HG02571 (cell line): ENCODE data around the gene GAGE13.
"Not testable (repeated sequence)": the region's sequence is repeated elsewhere in the genome, so short reads cannot be mapped to it uniquely, and the experiment has no call there.

ENCODE experiments used
- ATAC-seq: cut with Tn5 transposase; IDR thresholded peaks from one replicate; pipeline ENCODE4 v1.9.1; 2021; ENCODE audit warnings: mild to moderate bottlenecking, moderate library complexity; ENCODE audit not compliant: unreplicated experiment

Gene GAGE13

GRCh38 chrX:49331282-49331681 lies at the start of gene GAGE13:
Gene GAGE13 (plus strand): TSS chrX:49331582. CDS start chrX:49332738, 1,156 bp downstream.
- ATAC-seq: not testable (repeated sequence)

DNA sequence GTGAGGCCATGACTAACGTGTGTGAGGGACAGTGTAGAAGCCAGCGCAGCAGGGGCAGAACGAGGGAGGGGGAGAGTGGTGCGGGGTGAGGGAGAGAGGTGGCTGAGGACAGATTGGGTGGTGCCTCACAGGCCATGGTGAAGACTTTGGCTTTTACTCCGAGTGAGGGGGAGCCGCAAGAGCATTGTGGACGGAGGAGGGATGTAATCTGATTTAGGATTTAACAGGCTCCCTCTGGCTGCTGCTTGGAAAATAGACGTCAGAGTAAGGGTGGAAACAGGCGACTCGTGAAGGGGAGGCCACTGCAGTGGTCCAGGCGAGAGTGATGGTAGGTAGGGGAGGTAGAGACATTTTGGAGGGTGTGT lies 48.8 kb upstream of the GAGE13 start:
- ATAC-seq: no peak

GRCh38 chrX:49284212-49284611 lies 47.2 kb upstream of the GAGE13 start:
- ATAC-seq: no peak

DNA sequence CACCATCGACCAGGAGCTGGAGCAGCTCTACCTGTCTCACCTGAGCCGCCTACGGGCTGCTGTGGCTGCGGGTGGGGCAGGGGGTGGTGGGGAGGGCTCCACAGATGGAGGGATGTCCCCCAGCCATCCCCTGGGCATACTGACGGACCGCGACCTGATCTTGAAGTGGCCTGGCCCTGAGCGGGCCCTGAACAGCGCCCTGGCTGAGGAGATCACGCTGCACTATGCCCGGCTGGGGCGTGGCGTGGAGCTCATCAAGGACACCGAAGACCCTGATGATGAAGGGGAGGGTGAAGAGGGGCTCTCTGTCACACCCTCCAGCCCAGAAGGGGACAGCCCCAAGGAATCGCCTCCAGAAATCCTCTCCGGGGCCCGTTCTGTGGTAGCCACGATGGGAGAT lies 45.2 kb upstream of the GAGE13 start:
- ATAC-seq: no peak

- no peak for ATAC-seq
Observed at GRCh38 chrX:49286581-49286980, 44.8 kb upstream of the GAGE13 start.

DNA sequence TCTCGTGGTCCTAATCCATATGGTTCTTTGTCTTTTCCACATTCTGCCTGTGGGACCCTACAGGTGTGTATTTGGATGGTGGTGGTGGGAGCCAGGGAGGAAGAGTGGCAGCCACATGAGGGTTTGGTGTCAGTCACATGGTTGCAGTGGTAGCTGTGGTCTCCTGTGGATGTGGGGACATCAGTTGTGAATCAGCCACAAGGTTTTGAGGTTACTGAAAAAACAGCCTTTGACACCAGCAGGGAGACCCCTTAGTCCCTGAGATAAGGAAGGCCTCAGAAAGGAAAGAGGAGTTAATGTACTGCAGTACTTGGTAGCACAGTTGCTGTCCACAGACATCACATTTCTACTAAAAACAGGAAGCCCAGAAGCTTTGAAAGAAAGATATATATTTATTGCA lies 43.7 kb upstream of the GAGE13 start:
- no peak for ATAC-seq

DNA sequence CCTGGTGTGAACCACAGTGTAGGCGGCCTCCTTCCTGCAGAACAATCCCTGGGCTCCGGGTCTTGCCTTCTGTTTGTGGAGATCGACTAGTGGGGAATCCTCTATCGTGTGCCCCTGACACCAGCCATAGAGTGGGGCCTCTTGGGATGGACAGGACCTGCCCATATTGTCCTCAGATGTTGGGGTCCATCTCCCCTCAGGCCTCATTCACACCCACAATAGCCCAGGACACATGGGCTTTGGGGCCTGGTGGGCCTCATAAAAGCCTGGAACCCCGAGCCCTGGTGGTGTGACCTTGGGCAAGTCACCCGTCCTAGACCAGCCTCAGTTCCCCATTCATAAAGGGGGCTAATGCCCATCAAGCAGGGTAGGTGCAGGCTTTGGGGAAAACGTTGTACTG lies 41.2 kb upstream of the GAGE13 start:
- ATAC-seq: no peak

DNA sequence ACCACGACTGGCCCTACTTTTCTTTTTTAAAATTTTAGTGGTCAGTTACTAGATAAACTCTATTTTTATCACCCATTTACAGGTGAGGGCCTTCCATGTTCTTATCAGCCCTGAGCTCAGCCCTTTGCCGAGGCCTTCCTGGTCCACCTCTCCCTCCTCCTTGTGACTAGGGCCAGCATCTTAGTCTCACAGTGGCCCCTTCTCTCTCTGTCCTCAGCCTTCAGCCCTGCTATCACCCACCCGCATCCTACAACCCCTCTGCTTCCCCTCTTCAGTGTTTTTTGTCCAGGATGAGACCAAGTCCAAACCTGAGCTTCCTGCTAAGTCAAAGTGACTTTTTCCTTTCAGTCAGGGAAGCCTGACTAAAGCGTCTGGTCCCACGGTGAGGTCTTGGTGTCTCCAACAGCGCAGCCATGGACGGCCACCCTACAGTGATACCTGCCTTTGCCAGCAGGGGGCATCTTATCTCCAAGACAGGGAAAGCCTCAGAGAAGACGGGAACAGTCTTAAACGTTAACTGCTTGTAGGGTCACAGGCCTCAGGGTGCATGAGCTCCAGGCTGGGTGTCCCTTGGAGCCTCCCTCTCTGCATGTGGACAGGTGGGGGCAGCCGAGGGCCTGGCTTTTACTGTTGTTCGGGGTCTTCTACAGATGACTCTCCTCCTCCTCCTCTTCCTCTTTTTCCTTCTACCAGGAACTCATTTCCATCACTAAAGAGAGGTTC lies 39.6 kb upstream of the GAGE13 start:
- no peak for ATAC-seq

DNA sequence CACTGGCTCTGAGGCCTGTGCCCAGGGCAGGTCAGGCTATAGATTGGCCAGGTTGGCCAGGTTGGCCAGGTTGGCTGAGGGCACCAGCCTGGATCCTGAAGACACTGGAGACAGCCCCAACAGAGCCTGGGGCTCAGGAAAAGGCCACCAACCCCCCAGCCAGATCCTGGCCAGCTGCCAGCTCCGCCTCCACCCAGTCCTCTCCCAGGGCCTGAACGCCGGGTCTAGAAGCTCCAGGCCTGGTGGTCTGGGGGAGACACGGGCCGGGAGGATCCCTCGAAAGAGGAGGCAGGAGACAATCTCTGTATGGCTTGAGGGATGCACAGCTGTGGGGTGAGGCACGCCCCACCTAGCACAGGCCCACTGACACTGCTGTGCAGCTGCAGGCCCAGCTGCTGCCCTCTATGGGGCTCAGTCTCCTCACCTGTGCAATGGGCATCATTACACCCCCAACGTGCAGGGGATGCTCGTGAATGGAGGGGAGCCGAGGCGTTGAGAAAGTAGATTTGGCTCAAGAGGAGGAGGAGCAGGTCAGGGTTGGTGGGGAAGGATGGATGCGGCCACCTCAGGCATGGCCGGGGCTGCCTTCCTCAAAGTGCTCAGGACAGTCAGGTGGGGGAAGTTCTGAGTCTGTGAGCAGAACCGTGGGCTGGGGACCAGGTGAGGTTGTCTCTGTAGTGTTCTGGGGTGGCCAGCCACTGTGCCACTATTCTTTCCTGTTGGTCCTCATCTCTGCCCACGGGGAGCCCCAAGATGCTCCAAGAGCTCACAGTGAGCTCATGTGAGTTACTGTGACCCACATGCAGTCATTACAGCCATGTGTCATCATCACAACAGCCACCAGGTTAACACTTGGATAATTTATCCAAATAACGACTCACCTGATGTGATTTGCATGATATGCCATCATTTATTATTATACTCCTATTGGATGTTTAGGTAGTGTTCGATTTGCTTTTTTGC lies 38.7 kb upstream of the GAGE13 start:
- no peak for ATAC-seq

- not testable (repeated sequence) for ATAC-seq
Observed at GRCh38 chrX:49299293-49299692, 32.1 kb upstream of the GAGE13 start.

- no peak for ATAC-seq
Observed at GRCh38 chrX:49300703-49301102, 30.7 kb upstream of the GAGE13 start.

DNA sequence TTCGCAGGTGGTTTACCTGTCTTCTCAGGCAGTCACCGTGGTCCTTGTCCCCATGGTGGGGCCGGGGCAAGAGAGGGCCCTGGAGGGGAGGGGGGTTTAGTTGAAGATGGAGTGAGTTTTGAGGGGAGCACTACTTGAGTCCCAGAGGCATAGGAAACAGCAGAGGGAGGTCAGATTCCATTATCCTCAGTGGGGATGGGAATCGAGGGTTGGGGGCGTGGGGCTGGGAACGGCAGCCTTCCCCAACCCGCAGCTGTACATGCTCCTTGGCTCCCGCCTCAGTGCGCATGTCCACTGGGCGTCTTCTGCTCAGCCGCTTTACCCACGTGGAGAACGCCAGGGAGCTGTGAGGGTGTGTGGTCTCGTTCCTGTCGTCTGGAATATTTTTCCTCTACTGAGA lies 28.0 kb upstream of the GAGE13 start, which contains the start of gene GAGE10:
GAGE10 (plus strand) TSS at position 301 of the 400 bp plus-strand sequence. CDS start 1,214 bp downstream, outside the sequence.
- ATAC-seq: no peak

DNA sequence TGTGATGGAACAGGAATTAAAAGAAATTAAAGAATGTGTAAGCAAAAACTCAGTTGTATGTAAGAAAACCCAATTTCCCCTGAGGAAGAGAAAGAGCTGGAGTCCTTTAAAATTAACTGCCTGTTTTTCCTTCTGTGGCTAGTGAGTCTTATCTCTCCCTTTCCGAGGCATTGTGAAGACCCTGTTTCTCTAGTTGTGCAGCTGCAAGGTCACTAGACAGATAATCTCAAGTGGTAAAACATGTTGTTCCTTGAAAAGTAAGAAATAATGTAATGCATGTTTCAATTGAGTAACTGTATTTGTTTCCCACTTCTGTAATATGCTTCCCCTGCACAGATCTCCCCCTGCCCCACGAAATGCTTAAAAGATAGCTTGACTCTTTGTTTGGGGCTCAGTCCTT lies 23.6 kb upstream of the GAGE13 start:
- ATAC-seq: not testable (repeated sequence)

DNA sequence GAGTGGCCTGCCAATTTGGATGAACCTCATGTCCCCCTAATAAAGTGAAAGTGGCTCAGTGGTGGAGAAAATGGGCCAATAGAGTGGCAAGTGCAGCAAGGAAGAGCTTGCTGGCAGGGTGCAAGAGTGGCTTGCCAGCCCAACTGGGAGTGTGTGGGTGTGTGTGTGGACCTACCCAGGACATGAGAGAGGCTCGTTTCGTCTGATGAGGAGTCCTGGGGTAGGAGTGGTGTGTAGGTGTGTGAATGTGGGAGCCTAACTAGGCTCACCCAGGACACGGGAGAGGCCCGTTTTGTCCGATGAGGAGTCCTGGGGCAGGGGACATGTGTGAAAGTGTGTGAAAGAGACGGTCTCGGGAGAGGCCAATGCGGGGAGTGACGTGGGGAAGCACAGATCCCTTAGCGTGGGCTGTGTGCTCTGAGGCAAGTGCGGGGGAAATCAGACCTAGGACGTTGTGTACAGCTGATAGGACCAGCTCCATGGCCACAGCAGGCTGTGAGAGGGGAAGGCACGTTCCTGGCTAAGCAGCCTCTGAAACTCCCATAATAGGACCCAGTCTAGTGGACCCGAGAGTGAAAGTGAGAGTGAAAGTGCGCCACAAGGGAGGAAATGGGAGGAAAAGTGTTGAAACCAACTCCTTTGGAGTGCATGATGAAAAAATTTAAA lies 22.6 kb upstream of the GAGE13 start:
- ATAC-seq: no peak

- ATAC-seq: no peak
Observed at GRCh38 chrX:49309401-49309981, 21.9 kb upstream of the GAGE13 start.

DNA sequence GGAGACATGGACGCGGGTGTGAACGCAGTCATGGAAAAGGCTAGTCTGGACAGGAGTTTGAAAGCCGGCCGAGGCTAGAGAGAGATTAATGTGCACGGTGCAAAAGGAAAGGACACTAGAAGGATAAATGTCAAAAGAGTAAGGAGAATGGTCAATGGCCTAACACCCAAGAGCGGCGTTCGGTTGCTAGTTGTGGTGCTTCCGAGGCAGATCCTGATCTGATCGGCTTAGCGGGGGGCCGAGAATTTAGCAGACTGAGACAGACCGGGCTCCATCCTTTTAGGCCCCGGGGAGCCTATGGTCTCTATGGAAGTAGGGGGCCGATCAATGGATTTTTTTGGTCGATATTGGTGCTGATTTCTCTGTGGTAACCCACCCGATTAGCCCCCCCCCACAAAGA lies 21.0 kb upstream of the GAGE13 start:
- no peak for ATAC-seq

- ATAC-seq: no peak
Observed at GRCh38 chrX:49312176-49312575, 19.2 kb upstream of the GAGE13 start.

DNA sequence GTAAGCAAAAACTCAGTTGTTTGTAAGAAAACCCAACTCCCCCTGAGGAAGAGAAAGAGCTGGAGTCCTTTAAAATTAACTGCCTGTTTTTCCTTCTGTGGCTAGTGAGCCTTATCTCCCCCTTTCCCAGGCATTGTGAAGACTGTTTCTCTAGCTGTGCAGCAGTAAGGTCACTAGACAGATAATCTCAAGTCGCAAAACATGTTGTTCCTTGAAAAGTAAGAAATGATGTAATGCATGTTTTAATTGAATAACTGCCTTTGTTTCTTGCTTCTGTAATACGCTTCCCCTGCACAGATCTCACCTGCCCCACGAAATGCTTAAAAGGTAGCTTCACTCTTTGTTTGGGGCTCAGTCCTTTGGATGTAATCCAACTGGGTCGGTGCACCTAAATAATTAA lies 15.3 kb upstream of the GAGE13 start:
- ATAC-seq: no peak

GRCh38 chrX:49321737-49322136 lies 9.6 kb upstream of the GAGE13 start, which contains the start of gene GAGE12J:
Gene GAGE12J (plus strand): TSS chrX:49322037. CDS start chrX:49323194, 1,157 bp downstream.
- ATAC-seq: not testable (repeated sequence)

DNA sequence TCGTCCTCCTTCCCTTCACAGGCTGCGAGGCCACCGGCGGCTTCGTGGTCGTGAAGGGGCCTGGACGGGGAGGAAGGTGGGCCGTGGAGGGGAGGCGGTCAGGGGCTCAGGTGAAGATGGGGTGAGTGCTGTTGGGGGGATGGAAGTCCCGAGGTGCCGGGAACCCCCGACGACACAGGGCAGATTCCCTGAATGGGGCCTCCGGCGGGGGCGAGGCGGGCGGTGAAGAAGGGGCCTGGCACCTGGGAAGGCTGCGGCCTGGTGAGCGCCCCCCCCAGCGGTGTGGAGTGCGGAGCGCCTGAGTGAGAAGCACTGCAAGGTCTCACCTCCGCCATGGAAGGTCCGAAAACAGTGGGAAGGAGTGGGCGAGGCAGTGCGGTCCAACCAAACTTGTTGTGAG lies 9.1 kb upstream of the GAGE13 start:
- not testable (repeated sequence) for ATAC-seq

DNA sequence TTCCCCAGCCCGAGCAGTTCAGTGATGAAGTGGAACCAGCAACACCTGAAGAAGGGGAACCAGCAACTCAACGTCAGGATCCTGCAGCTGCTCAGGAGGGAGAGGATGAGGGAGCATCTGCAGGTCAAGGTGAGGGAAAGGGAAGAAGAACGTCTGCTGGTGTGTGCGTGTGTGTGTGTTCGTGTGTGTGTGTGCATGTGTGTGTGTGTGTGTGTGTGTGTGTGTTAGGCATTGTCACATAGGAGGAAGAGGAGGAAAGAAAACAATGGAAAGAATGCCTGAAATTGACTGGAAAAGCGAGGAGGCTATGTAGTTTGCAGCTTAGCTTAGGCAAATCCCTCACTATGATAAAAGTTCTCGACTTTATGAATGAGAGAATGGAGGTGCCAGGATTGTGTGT lies 7.6 kb upstream of the GAGE13 start:
- not testable (repeated sequence) for ATAC-seq
